ENCODE data around the gene CA10. TPM values are rescaled to one million over a fixed set of nuclear protein-coding genes. Genes with fewer than 3 reads are reported as not detected.

CA10 gene
- total RNA-seq, 1 experiment from 2014 or later, result not detected

- intact Hi-C loops (cut with micrococcal nuclease; ENCODE audit: unreplicated experiment), result no loop called here
- Histone ChIP-seq H3K27me3 (replicated peaks; ENCODE audit: insufficient read depth, low read depth, low read length, poor library complexity) (peaks cover 52% of the 10 kb centered on the region), H3K9me3 (ENCODE audit: low read depth, low read length, poor library complexity, severe bottlenecking) (no peaks in the 10 kb centered on the region), H3K36me3 (ENCODE audit: insufficient read depth, low read length, poor library complexity, severe bottlenecking) (no peaks in the 10 kb centered on the region), H3K4me3 (ENCODE audit: low read depth, low read length, poor library complexity, severe bottlenecking) (no peak overlapping the region), H3K27ac (ENCODE audit: low read depth, low read length, poor library complexity, severe bottlenecking) (no peak overlapping the region), H3K4me1 (ENCODE audit: insufficient read depth, low read length, poor library complexity, severe bottlenecking) (no peaks in the 10 kb centered on the region)
- ChIA-PET POLR2A (ENCODE audit: low non-redundant PET) (interaction anchor here (0.7 kb wide), 1 partner anchor 1795 kb away, joined by 3 read pairs; no protein-coding TSS in a partner anchor), CTCF (no interaction called here)
- no peak for DNase-seq (ENCODE audit: low spot score)
- no TSS peak for BruUV-seq (replicated peaks)
- no peak for TF ChIP-seq EZH2 (IDR thresholded peaks at IDR 0.05; ENCODE audit: borderline replicate concordance, low read depth, low read length, poor library complexity, severe bottlenecking)
Observed at GRCh38 chr17:52155301-52155700, 3.2 kb downstream of the CA10 start.

GRCh38 chr17:52154466-52154865 lies 4.0 kb downstream of the CA10 start:
- DNase-seq (ENCODE audit: low spot score), result no peak
- peaks cover 43% of the 10 kb centered on the region for H3K27me3 ChIP-seq (replicated peaks; ENCODE audit: insufficient read depth, low read depth, low read length, poor library complexity)
- no TSS peak for BruUV-seq (replicated peaks)
- no peaks in the 10 kb centered on the region for H3K9me3 ChIP-seq (ENCODE audit: low read depth, low read length, poor library complexity, severe bottlenecking)
- ChIA-PET POLR2A (ENCODE audit: low non-redundant PET) (no interaction called here), CTCF (no interaction called here)
- H3K4me3 ChIP-seq (ENCODE audit: low read depth, low read length, poor library complexity, severe bottlenecking), result no peak overlapping the region
- TF ChIP-seq CTCF (conservative IDR thresholded peaks at IDR 0.05; ENCODE audit: low read depth, low read length) (no peak), EZH2 (IDR thresholded peaks at IDR 0.05; ENCODE audit: borderline replicate concordance, low read depth, low read length, poor library complexity, severe bottlenecking) (no peak)
- no peaks in the 10 kb centered on the region for H3K4me1 ChIP-seq (ENCODE audit: insufficient read depth, low read length, poor library complexity, severe bottlenecking)
- intact Hi-C loops (cut with micrococcal nuclease; ENCODE audit: unreplicated experiment), result no loop called here
- H3K27ac ChIP-seq (ENCODE audit: low read depth, low read length, poor library complexity, severe bottlenecking), result no peak overlapping the region
- no peaks in the 10 kb centered on the region for H3K36me3 ChIP-seq (ENCODE audit: insufficient read depth, low read length, poor library complexity, severe bottlenecking)

GRCh38 chr17:52150935-52151334 lies 7.6 kb downstream of the CA10 start:
- no TSS peak for BruUV-seq (replicated peaks)
- H3K4me1 ChIP-seq (ENCODE audit: insufficient read depth, low read length, poor library complexity, severe bottlenecking), result no peaks in the 10 kb centered on the region
- intact Hi-C loops (cut with micrococcal nuclease; ENCODE audit: unreplicated experiment), result no loop called here

More at GRCh38 chr17:52150935-52151334, 7.6 kb downstream of the CA10 start:
- Histone ChIP-seq H3K4me3 (ENCODE audit: low read depth, low read length, poor library complexity, severe bottlenecking) (no peak overlapping the region), H3K27ac (ENCODE audit: low read depth, low read length, poor library complexity, severe bottlenecking) (no peak overlapping the region), H3K9me3 (ENCODE audit: low read depth, low read length, poor library complexity, severe bottlenecking) (no peaks in the 10 kb centered on the region), H3K36me3 (ENCODE audit: insufficient read depth, low read length, poor library complexity, severe bottlenecking) (no peaks in the 10 kb centered on the region), H3K27me3 (replicated peaks; ENCODE audit: insufficient read depth, low read depth, low read length, poor library complexity) (peaks cover 8% of the 10 kb centered on the region)
- TF ChIP-seq CTCF (conservative IDR thresholded peaks at IDR 0.05; ENCODE audit: low read depth, low read length) (no peak), EZH2 (IDR thresholded peaks at IDR 0.05; ENCODE audit: borderline replicate concordance, low read depth, low read length, poor library complexity, severe bottlenecking) (no peak)
- POLR2A ChIA-PET (ENCODE audit: low non-redundant PET), result no interaction called here
- CTCF ChIA-PET, result no interaction called here
- no peak for DNase-seq (ENCODE audit: low spot score)

Measured in A673 (cell line).